T follicular helper cell (primary cell): ENCODE results near the gene ZNF438.

Experiments used
- DNase-seq: peaks from one replicate; pipeline ENCODE4 v3.0.0-alpha.2; 2020; ENCODE audit warnings: low read depth

Gene ZNF438

GRCh38 chr10:31011017-31011664, 20.5 kb downstream of the ZNF438 start:
- DNase-seq = no peak

GRCh38 chr10:31010062-31010461, 21.6 kb downstream of the ZNF438 start:
- no peak for DNase-seq

- no peak for DNase-seq
These were observed 25.8 kb downstream of the ZNF438 start for GRCh38 chr10:31005895-31006294.

DNA sequence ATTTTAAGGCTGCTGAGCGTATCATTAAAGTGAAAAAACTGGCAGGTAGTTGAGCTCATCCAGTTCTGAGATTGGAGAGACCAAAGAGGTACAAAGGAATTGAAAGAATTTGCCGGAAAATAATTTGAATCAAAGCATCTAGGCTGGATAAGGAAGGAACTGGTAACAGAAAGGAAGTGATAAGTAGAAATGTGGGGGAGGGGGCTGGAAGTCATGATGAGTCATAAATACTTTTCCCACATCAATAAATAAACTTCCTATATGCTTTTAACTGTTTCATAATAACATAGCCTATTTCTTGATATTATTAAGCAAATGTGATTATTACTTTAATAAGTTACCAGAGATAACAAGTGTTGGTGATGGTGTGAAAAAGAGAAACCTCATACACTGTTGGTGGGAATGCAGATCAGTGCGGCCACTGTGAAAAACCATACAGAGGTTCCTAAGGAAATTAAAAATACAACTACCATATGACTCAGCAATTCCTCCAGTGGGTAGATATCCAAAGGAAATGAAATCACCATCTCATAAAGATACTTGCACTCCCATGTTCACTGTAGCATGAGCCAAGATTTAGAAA, 27.0 kb downstream of the ZNF438 start:
- DNase-seq = no peak

- no peak for DNase-seq
These were observed 29.9 kb downstream of the ZNF438 start for GRCh38 chr10:31001740-31002139.

GRCh38 chr10:31000867-31001266, 30.8 kb downstream of the ZNF438 start:
- DNase-seq = no peak

GRCh38 chr10:31000071-31000782, 31.4 kb downstream of the ZNF438 start:
- DNase-seq = no peak

DNA sequence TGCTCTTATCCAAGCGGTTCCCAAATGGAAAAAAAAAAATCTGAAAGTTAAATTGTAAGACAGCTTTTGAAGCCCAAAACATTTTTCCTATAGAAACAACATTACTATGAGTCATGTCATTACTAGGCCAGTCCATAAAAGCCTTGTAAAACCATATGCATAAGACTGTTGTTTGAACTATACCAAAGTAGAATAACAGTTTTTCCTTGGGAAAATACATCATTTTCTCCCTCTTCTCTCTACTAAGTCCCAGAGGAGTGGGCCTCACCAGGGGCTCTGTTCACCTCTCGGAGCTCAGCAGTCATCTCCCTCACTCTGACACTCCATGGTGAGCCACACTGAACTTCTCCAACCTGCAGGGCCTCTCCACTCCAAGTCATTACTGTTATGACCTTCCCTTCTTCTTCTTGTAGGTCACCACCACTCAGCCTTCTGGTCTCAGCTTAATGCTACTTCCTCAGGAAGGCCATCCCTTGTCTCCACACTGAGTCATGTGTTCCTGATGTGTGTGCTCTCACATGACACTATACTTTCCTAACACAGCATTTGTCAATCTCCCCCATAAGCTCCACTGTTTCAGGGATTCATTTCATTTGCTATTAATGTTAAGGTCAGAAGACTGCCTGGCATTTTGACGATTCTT, 32.5 kb downstream of the ZNF438 start:
- no peak for DNase-seq

DNA sequence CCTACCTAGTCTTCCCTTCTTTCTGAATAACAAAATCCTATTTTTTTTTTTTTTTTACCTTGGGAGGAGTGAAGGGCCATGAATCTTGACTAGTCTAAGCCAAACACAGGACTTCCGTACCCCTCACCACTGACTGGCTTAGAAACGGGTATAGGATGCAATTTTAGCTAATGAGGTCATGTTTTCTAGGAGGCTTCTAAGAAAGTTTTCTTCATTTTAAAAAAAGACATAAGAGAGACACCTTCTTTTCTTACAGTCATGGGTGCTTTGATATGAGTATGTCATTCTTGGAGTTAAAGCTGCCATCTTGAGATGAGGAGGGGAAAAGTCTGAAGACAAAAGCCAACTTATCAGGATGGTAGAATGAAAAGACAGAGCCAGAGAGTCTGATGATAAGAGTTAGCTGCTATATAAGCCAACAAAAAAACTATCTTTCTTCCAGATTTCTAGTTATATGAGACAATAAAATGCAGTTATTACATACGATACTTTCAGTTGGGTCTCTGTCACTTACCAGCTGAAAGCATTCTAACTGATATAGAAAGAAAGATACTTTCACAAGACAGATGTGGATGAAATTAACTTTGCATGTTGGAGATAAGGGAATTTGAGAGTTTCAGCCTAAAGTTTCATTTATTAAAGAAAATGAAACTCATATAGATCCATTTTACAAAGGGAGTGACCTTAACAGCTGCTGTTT, 34.0 kb downstream of the ZNF438 start:
- DNase-seq = no peak

GRCh38 chr10:30996481-30997005, 35.1 kb downstream of the ZNF438 start:
- no peak for DNase-seq

- DNase-seq = no peak
These were observed 36.4 kb downstream of the ZNF438 start for GRCh38 chr10:30995081-30995770.

DNA sequence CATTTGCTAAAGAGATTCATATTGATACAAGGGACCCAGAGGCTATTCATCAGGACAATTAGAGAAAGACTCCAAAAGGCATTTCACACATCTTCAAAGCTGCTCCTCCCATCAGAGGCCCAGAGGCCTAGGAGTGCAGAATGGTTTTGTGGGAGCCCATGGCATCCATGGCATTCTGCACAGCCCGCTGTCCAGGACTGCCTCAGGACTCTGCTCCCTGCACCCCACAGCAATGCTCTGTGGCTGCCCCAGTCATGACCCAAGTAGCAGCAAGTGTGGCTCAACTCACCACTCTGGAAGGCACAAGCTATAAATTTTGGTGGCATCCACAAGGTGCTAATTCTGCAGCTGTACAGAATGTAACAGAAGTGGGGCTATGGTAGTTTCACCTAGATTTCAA, 38.5 kb downstream of the ZNF438 start:
- DNase-seq = no peak

DNA sequence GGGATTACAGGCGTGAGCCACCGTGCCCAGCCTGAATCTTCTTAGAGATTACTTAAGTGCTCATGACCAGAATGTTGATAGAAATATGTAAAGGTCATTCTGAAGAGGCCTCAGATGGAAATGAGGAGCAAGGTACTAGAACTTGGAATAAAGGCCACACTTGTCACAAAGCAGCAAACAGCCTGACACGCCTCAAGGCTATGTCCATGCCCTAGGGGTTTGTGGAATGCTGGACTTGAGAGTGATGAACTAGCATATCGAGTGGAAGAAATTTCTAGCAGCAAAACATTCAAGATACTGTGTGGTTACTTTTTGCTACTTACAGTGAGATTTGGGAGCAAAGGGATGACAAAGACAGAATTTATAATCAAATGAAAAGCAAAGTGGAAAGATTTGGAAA, 39.0 kb downstream of the ZNF438 start:
- no peak for DNase-seq

DNA sequence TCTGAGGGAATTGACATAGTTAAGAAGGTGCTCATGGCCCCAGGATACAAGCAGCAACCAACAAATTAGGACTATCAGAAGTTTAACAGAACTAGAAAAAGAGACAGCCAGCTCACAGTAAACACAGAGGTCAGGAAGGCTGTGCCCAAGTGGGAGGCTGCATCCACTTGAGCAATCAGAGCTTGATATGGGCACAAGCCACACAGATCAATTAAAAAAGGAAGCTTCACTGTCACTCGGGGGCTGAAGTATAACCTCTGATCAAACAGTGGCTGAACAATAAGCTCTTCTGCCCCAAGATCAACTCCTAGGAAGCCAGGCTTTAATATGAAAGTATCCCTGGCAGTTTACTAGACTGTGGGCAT, 40.0 kb downstream of the ZNF438 start:
- DNase-seq = no peak

DNA sequence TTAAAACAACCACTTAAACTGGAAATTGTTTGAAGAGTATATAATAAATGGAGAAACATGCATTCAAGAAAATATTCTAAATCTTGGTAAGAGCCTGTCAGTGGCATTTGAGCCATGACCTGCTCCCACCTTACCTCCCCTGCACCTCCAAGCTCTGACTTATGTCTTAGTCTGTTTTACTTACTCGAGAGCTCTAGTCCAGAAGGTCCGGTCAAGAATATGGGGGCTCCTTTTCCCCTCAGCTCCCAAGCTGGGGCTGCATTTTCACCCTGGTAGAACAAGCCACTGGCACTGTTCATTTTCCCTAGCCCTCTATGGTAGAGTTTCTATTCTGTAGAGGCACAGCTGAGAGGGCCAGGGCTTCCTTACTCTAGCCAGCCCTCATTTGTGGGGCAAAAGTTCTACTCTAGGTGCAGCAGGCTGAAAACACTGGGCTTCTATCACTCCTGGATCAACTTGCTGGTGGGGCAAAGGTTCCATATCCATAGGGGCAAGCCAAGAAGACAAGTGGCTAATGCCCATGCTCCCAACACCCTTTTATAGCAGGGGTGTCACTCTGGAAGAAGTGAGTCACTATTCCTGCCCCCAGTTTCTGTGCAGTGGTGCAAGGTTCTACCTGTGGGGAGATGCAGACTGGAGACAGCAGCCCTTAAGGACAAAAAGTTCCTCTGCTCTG, 40.6 kb downstream of the ZNF438 start:
- no peak for DNase-seq

- DNase-seq = no peak
These were observed 41.3 kb downstream of the ZNF438 start for GRCh38 chr10:30990351-30990750.

- no peak for DNase-seq
These were observed 42.7 kb downstream of the ZNF438 start for GRCh38 chr10:30988831-30989435.

DNA sequence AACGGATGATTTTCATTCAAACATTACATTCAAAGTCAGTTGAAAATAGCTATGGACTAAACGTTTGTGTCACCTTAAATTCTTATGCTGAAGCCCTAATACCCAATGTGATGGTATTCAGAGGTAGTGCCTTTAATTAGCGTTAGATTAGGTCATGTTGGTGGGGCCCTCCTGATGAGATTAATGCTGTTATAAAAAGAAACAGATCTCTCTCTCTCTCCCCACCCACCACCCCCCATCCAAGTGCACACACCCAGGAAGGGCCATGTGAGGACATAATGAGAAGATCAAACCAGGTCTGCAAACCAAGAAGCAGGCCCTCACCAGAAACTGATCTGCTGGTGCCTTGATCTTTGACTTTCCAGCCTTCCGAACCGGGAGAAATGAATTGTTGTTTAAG, 44.2 kb downstream of the ZNF438 start:
- no peak for DNase-seq

DNA sequence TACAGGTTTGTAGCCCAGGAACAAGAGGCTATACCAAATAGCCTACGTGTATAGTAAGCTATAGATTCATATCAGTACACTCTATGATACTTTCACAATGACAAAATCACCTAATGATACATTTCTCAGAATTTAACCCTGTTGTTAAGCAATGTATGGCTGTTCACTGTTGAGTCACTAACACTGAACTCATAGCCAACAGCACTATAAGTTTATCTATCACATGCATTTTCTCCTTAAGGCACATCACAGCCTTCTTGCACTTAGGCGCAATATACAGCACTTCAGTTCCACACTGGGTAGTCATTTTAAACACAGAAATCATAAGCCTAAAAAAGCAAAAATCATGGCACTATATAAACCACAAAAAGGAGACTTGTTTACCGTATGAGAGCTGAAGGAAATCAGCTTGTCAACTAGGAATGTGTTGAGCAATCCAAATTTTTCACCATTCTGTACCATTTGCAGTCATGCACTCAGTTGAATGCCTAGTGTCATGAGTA, 45.6 kb downstream of the ZNF438 start:
- no peak for DNase-seq

GRCh38 chr10:30985512-30985911, 46.2 kb downstream of the ZNF438 start:
- DNase-seq = no peak
